Neural progenitor cell (in vitro differentiated cells): Measurements from ENCODE around the gene OR4N5.
"Not testable (repeated sequence)": the region's sequence is repeated elsewhere in the genome, so short reads cannot be mapped to it uniquely, and the experiment has no call there.

Experiments used
- CTCF ChIP-seq: fragments of 200-600 bp; sonication (generic); IDR thresholded peaks from 2 replicates; pipeline ENCODE4 v1.5.1; 2017; ENCODE audit warnings: antibody characterized with exemption, mild to moderate bottlenecking
- EZH2phosphoT487 ChIP-seq: fragments of 200-600 bp; sonication (generic); IDR thresholded peaks from 2 replicates; pipeline ENCODE4 v1.6.1; 2017; ENCODE audit warnings: antibody characterized with exemption

DNA sequence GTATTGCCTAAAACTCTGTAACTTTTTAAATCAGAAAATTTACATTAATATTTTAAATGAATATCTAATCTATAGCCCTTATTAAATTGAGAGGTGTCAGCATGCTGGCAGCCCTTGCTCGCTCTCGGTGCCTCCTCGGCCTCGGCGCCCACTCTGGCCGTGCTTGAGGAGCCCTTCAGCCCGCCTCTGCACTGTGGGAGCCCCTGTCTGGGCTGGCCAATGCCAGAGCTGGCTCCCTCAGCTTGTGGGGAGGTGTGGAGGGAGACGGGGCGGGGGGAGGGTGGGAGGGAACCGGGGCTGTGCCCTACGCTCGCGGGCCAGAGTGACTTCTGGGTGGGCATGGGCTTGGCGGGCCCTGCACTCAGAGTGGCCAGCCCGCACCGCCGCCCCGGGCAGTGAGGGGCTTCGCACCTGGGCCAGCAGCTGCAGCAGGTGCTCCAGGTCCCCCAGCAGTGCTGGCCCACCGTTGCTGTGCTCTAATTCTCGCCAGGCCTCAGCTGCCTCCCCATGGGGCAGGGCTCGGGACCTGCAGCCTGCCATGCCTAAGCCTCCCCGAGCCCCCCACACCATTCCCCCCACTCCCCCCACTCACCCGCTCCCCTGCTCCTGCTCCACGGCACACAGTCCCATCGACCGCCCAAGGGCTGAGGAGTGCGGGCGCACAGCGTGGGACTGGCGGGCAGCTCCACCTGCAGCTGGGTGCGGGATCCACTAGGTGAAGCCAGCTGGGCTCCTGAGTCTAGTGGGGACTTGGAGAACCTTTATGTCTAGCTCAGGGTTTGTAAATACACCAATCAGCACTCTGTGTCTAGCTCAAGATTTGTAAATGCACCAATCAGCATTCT is 39.5 kb upstream of the OR4N5 start:
- TF ChIP-seq EZH2phosphoT487, CTCF: not testable (repeated sequence)
